CD4-positive, alpha-beta T cell treated with Interleukin-4 for 4 hours (primary cell): Measurements from ENCODE around the gene TTC22.
"Not testable (repeated sequence)": the region's sequence is repeated elsewhere in the genome, so short reads cannot be mapped to it uniquely, and the experiment has no call there.

ENCODE experiments used
- DNase-seq: peaks from one replicate; pipeline ENCODE4 v3.0.0-alpha.2; 2020

TTC22 gene

DNA sequence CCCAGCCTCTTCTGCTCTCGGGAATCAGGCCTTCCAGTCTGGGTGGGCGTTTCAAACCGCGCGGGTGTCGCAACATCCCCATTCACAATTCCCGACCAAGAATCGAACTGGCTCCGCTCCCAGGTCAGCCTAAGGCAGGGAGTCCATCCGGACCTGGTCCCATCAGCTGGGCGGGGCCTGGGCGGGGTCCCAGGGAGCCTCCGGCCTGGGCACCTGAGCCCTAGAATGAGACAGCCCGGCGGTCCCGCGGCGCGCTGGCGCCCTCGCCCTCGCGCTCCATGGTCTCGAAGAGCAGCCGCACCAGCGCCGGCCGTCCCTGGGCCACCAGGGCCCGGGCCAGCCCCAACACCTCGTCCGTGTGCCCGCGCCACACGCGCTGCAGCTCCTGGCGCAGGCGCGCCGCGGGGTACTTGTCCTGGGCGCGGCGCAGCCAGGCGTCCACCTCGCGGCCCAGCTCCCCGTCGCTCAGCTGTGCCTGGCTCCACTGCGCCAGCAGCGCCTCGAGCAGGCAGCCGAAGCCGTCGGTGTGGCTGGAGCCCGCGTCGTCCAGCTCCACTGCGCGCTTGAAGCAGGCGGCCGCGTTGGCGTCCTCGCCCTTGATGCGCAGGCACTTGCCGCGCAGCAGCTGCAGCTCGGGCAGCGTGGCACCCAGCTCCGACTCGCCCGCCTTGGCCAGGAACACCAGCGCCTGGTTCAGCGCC, 19.9 kb downstream of the TTC22 start:
- DNase-seq, result no peak

- no peak for DNase-seq
Measured at GRCh38 chr1:54777431-54777830, 23.7 kb downstream of the TTC22 start.

DNA sequence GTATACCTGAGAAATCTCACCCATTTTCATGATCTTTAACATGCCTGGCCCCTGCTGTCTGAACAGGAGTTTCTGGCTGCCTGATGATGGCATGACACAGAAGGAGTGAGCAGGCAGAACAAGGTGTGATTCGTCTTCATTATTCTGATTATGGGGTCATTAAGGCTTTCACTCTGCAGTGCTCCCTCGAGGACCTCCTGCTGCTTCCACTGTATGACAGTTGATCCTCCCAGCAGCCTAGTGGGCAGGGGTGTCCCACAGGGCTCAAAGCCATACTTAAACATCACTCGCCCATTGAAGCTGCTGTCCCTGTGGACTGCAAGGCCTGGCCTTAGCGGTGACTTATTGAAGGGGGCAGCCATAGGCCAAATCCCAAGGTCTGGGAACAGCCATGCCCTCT, 24.1 kb downstream of the TTC22 start:
- no peak for DNase-seq

GRCh38 chr1:54775828-54776721, 25.0 kb downstream of the TTC22 start:
- not testable (repeated sequence) for DNase-seq

GRCh38 chr1:54774820-54775498, 26.2 kb downstream of the TTC22 start:
- DNase-seq, result no peak

- DNase-seq, result no peak
Measured at GRCh38 chr1:54772951-54773350, 28.2 kb downstream of the TTC22 start.

DNA sequence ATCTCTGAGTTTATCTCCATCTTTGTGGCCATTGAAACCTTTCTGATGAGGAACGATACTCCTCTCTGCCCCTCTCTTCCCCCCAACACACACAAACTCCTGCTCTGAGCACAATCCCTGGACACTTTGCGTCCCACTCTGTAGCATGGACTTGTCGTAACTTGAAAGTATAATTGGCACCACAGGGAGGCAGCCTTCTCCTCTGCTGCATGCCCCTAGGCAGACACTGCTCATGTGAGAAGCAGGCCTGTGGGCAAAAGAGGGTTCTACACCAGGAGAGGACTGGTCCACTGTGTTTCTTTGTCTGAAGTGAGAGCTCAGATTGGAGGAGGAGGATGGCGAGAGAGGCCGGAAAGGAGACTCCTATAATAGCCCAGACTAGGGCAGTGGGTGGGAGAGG, 33.0 kb downstream of the TTC22 start:
- DNase-seq, result no peak

- no peak for DNase-seq
Measured at GRCh38 chr1:54767526-54767925, 33.6 kb downstream of the TTC22 start.

DNA sequence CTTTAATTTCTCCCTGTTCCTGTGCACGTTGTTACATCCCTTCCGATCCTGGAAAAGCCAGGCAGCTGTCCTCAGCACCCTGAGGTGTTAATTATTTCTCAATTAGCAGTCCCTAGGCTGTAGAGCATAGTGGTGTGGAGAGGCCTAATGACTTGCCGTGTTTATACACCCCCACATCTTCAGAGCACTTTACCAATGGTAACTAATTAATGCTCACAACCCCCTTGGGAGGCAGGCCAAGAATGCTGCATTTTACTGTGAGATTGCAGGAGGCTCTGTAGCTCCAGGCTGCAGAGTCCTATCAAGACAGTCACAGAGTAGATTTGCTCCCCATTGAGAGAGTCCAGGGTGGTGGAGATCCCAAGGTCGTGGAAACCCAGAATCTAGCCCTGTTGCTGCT, 34.4 kb downstream of the TTC22 start:
- no peak for DNase-seq

- no peak for DNase-seq
Measured at GRCh38 chr1:54764922-54765561, 36.1 kb downstream of the TTC22 start.

GRCh38 chr1:54764133-54764921, 36.8 kb downstream of the TTC22 start, which contains the start of gene PARS2:
TSS of gene PARS2 (minus strand) at chr1:54764523. CDS start at chr1:54759161, 5,362 bp downstream.
- peak; percentile 99 for DNase-seq

- peak; percentile 5 for DNase-seq
Measured at GRCh38 chr1:54763816-54764132, 37.3 kb downstream of the TTC22 start.

- DNase-seq, result no peak
Measured at GRCh38 chr1:54758678-54759348, 42.3 kb downstream of the TTC22 start.

GRCh38 chr1:54757833-54758232, 43.3 kb downstream of the TTC22 start:
- DNase-seq, result no peak

- DNase-seq, result no peak
Measured at GRCh38 chr1:54754486-54755285, 46.4 kb downstream of the TTC22 start.

DNA sequence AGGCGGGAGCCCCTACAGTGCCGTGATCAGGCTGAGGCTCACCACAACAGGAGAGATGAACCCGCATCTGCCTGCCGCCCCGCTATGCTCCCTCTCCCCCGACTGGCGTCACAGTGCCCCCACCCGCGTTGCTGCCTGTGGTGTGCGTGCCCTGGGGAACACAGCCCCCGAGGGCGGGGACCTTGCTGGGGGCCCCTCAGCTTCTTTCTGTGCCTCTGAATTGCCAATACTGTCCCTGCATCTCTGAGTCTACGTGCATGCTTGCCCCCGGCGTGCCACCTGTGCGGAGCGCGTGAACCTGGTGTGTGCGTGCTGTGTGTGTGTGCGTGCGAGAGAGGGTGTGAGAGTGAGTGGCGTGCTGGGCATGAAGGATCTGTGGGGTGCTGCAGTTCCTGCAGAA, 47.1 kb downstream of the TTC22 start:
- no peak for DNase-seq

DNA sequence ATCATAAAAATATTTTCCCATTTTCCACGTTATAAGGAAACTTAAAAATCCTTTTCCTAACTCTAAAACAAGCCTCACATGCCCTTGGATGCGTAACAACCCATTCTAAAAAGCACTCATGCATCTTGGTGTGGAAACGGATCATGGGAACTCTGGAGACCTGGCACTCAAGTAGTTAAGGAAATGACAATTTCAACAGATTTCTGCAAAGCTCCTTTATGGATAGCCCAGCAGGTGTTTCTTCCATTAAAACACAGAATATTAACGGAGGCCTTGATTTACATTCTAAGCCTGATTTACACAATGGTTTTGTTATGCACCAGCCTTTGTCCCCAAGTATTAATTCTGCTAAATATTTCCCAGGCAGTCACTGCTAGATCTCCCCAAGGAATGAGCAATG, 49.7 kb downstream of the TTC22 start:
- DNase-seq, result no peak

DNA sequence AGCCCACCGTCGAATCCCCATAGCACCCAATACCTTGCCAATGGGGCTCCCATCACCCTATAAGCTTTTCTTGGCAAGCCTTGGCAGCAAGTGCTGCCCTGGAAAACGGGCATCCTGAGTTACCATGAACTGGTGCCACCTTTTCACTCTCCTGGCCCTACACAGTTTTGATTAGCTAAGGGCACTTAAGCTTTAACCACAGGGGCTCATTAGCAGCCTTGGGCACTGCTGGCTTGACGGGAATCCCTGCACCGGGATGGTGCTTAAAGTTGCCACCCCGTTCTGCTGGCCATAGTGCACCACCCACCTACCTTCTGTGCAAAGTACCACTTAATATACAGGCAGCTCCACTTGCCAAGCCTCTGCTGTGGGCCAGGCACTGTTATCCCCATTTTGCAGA, 50.5 kb downstream of the TTC22 start:
- DNase-seq, result no peak

GRCh38 chr1:54748094-54748835, 52.9 kb downstream of the TTC22 start:
- no peak for DNase-seq

GRCh38 chr1:54745864-54746263, 55.3 kb downstream of the TTC22 start:
- DNase-seq, result no peak
